ENCODE results near the gene MYO5C.

GRCh38 chr15:52180196-52180835 lies 115.3 kb downstream of the MYO5C start:
- TF ChIP-seq EP300 (IDR thresholded peaks at IDR 0.05) (no peak), POLR2AphosphoS5 (IDR thresholded peaks at IDR 0.05) (no peak)
- TF ChIP-seq, protein P1, sequence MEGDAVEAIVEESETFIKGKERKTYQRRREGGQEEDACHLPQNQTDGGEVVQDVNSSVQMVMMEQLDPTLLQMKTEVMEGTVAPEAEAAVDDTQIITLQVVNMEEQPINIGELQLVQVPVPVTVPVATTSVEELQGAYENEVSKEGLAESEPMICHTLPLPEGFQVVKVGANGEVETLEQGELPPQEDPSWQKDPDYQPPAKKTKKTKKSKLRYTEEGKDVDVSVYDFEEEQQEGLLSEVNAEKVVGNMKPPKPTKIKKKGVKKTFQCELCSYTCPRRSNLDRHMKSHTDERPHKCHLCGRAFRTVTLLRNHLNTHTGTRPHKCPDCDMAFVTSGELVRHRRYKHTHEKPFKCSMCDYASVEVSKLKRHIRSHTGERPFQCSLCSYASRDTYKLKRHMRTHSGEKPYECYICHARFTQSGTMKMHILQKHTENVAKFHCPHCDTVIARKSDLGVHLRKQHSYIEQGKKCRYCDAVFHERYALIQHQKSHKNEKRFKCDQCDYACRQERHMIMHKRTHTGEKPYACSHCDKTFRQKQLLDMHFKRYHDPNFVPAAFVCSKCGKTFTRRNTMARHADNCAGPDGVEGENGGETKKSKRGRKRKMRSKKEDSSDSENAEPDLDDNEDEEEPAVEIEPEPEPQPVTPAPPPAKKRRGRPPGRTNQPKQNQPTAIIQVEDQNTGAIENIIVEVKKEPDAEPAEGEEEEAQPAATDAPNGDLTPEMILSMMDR (IDR thresholded peaks at IDR 0.05), result no peak
